HG03354 (cell line): ENCODE measurements around the gene CERS4.
"Not testable (repeated sequence)": the region's sequence is repeated elsewhere in the genome, so short reads cannot be mapped to it uniquely, and the experiment has no call there.

Source experiments
- ATAC-seq: cut with Tn5 transposase; IDR thresholded peaks from one replicate; pipeline ENCODE4 v1.9.1; 2021; ENCODE audit warnings: mild to moderate bottlenecking; ENCODE audit not compliant: unreplicated experiment, poor library complexity, severe bottlenecking

The CERS4 gene

GRCh38 chr19:8240274-8241229 lies 31.4 kb downstream of the CERS4 start:
- ATAC-seq, result peak; percentile 67

GRCh38 chr19:8241646-8242045 lies 32.5 kb downstream of the CERS4 start:
- ATAC-seq, result no peak

GRCh38 chr19:8242211-8242821 lies 33.1 kb downstream of the CERS4 start:
- no peak for ATAC-seq

- no peak for ATAC-seq
Observed at GRCh38 chr19:8243146-8243545, 34.0 kb downstream of the CERS4 start.

- no peak for ATAC-seq
Observed at GRCh38 chr19:8244442-8244841, 35.3 kb downstream of the CERS4 start.

- no peak for ATAC-seq
Observed at GRCh38 chr19:8245869-8246835, 37.0 kb downstream of the CERS4 start.

GRCh38 chr19:8247129-8247890 lies 38.1 kb downstream of the CERS4 start:
- ATAC-seq, result not testable (repeated sequence)

- no peak for ATAC-seq
Observed at GRCh38 chr19:8248348-8249328, 39.5 kb downstream of the CERS4 start.

- no peak for ATAC-seq
Observed at GRCh38 chr19:8250596-8250995, 41.4 kb downstream of the CERS4 start.

- ATAC-seq, result no peak
Observed at GRCh38 chr19:8251025-8251472, 41.9 kb downstream of the CERS4 start.

GRCh38 chr19:8252922-8253589 lies 43.9 kb downstream of the CERS4 start:
- ATAC-seq, result no peak

GRCh38 chr19:8253678-8254077 lies 44.5 kb downstream of the CERS4 start:
- ATAC-seq, result no peak

GRCh38 chr19:8254286-8255001 lies 45.3 kb downstream of the CERS4 start:
- no peak for ATAC-seq

- no peak for ATAC-seq
Observed at GRCh38 chr19:8255426-8256125, 46.4 kb downstream of the CERS4 start.

GRCh38 chr19:8256276-8257051 lies 47.3 kb downstream of the CERS4 start:
- ATAC-seq, result no peak

GRCh38 chr19:8257052-8257443 lies 47.9 kb downstream of the CERS4 start:
- no peak for ATAC-seq
